Mesenchymal stem cell (in vitro differentiated cells and primary cell): ENCODE measurements around the gene MYOZ1.
A peak's percentile ranks its signal among the peaks of the same experiment; 100 is the strongest.

Source experiments
- DNase-seq: peaks from one replicate; pipeline ENCODE4 v3.0.0-alpha.2; 2013
- H2AFZ ChIP-seq: one replicate; pipeline ENCODE4 v1.6.1; 2013; ENCODE audit warnings: low read depth, mild to moderate bottlenecking, control low read depth, inconsistent platforms, low read length, moderate library complexity
- H2AK5ac ChIP-seq: 2 replicates; pipeline ENCODE4 v1.6.1; 2013; ENCODE audit warnings: low read length, moderate library complexity, mild to moderate bottlenecking, inconsistent platforms; ENCODE audit not compliant: severe bottlenecking
- H2BK120ac ChIP-seq: one replicate; pipeline ENCODE4 v1.6.1; 2013; ENCODE audit warnings: low read depth, mild to moderate bottlenecking, inconsistent platforms, low read length, moderate library complexity
- H2BK12ac ChIP-seq, 2 experiments: one replicate each; pipeline ENCODE4 v1.6.1; 2013; ENCODE audit warnings: inconsistent platforms in 2 of 2, low read length in 2 of 2, mild to moderate bottlenecking in 2 of 2, moderate library complexity in 2 of 2, control low read depth in 1 of 2
- H2BK15ac ChIP-seq: one replicate; pipeline ENCODE4 v1.6.1; 2013; ENCODE audit warnings: mild to moderate bottlenecking, low read depth, inconsistent platforms; ENCODE audit not compliant: poor library complexity, severe bottlenecking
- H2BK5ac ChIP-seq: 2 replicates; pipeline ENCODE4 v1.6.1; 2013; ENCODE audit warnings: low read depth, mild to moderate bottlenecking, low read length, control low read depth, inconsistent platforms; ENCODE audit not compliant: poor library complexity, severe bottlenecking
- H3K14ac ChIP-seq, 2 experiments: one replicate each; pipeline ENCODE4 v1.6.1; 2013; ENCODE audit warnings: inconsistent platforms in 2 of 2, low read length in 2 of 2, control low read depth in 1 of 2, mild to moderate bottlenecking in 1 of 2, moderate library complexity in 1 of 2
- H3K18ac ChIP-seq, 2 experiments: one replicate each; pipeline ENCODE4 v1.6.1; 2013; ENCODE audit warnings: inconsistent platforms in 2 of 2, low read length in 2 of 2, control low read depth in 1 of 2, low read depth in 1 of 2, mild to moderate bottlenecking in 1 of 2
- H3K23ac ChIP-seq, 2 experiments: one replicate each; pipeline ENCODE4 v1.6.1; 2013; ENCODE audit warnings: inconsistent platforms in 2 of 2, low read length in 2 of 2, mild to moderate bottlenecking in 2 of 2, moderate library complexity in 2 of 2, control low read depth in 1 of 2
- H3K27ac ChIP-seq: 2 replicates; pipeline ENCODE4 v1.5.1; 2013; ENCODE audit warnings: mild to moderate bottlenecking, moderate library complexity, low read length, control low read depth, inconsistent platforms; ENCODE audit not compliant: poor library complexity, severe bottlenecking
- H3K27me3 ChIP-seq, 2 experiments: 2 replicates each; pipeline versions ENCODE4 v1.6.1 to v1.7.0; 2013; ENCODE audit warnings: low read length in 2 of 2, mild to moderate bottlenecking in 2 of 2, moderate library complexity in 2 of 2, control low read depth in 1 of 2, inconsistent platforms in 1 of 2; ENCODE audit not compliant: control insufficient read depth in 1 of 2, insufficient read depth in 1 of 2
- H3K36me3 ChIP-seq, 2 experiments: 2 replicates each; pipeline versions ENCODE4 v1.6.1 to v1.7.0; 2013; ENCODE audit warnings: low read length in 2 of 2, control low read depth in 1 of 2, inconsistent platforms in 1 of 2, low read depth in 1 of 2, mild to moderate bottlenecking in 1 of 2; ENCODE audit not compliant: insufficient read depth in 2 of 2, control insufficient read depth in 1 of 2
- H3K4ac ChIP-seq, 2 experiments: one replicate each; pipeline ENCODE4 v1.6.1; 2013; ENCODE audit warnings: inconsistent platforms in 2 of 2, low read length in 2 of 2, mild to moderate bottlenecking in 2 of 2, moderate library complexity in 2 of 2, control low read depth in 1 of 2, low read depth in 1 of 2
- H3K4me1 ChIP-seq: 2 replicates; pipeline ENCODE4 v1.6.1; 2013; ENCODE audit warnings: low read depth, low read length, control low read depth; ENCODE audit not compliant: control insufficient read depth, insufficient read depth
- H3K4me2 ChIP-seq: 2 replicates; pipeline ENCODE4 v1.6.1; 2013; ENCODE audit warnings: low read length, mild to moderate bottlenecking, inconsistent platforms; ENCODE audit not compliant: poor library complexity, severe bottlenecking
- H3K4me3 ChIP-seq, 2 experiments: 2 replicates each; pipeline versions ENCODE4 v1.5.1 to v1.7.0; 2013; ENCODE audit warnings: low read length in 2 of 2, mild to moderate bottlenecking in 2 of 2, control low read depth in 1 of 2, low read depth in 1 of 2; ENCODE audit not compliant: insufficient read depth in 1 of 2
- H3K79me1 ChIP-seq: replicated peaks from 2 replicates; pipeline ENCODE4 v1.6.1; 2013; ENCODE audit warnings: mild to moderate bottlenecking, control low read depth, low read length, inconsistent platforms; ENCODE audit not compliant: poor library complexity, severe bottlenecking
- H3K9ac ChIP-seq: 2 replicates; pipeline ENCODE4 v1.7.0; 2013; ENCODE audit warnings: mild to moderate bottlenecking, low read length, moderate library complexity
- H3K9me3 ChIP-seq: 2 replicates; pipeline ENCODE4 v1.7.0; 2013; ENCODE audit warnings: mild to moderate bottlenecking, low read length; ENCODE audit not compliant: control insufficient read depth
- H4K8ac ChIP-seq: one replicate; pipeline ENCODE4 v1.6.1; 2013; ENCODE audit warnings: inconsistent platforms, mild to moderate bottlenecking, low read length, moderate library complexity
- H4K91ac ChIP-seq: one replicate; pipeline ENCODE4 v1.6.1; 2013; ENCODE audit warnings: mild to moderate bottlenecking, low read length, inconsistent platforms
- WGBS: methylation state at CpG from one replicate; pipeline ENCODE4 v1.1.7; 2013; ENCODE audit warnings: mixed read lengths; 5-methylcytosine and 5-hydroxymethylcytosine counted together

Gene MYOZ1

GRCh38 chr10:73590881-73591799, 50.1 kb downstream of the MYOZ1 start, which contains the start of gene USP54:
Gene USP54 (minus strand): TSS chr10:73591342. CDS start chr10:73575658, 15,684 bp downstream.
- 3% methylated on average over 2 of the region's 6 CpGs for WGBS
- Histone ChIP-seq H3K9me3 (no peaks in the 10 kb centered on the region), H2BK5ac (peak within 1 kb of the TSS; percentile 82), H3K14ac (peak within 1 kb of the TSS in 1 of 2 experiments; percentile 28), H2BK120ac (peak within 1 kb of the TSS; percentile 44), H3K23ac (no peak within 1 kb of the TSS), H3K4me3 (no peak within 1 kb of the TSS), H3K4me1 (peaks cover 3% of the 10 kb centered on the region), H3K9ac (peak within 1 kb of the TSS; percentile 50), H2BK15ac (no peak within 1 kb of the TSS), H3K36me3 (no peaks in the 10 kb centered on the region), H4K8ac (no peak within 1 kb of the TSS), H3K4me2 (peak within 1 kb of the TSS; percentile 48), H3K27ac (peak within 1 kb of the TSS; percentile 93), H2AFZ (no peak within 1 kb of the TSS), H3K79me1 (peaks cover 2% of the 10 kb centered on the region), H3K4ac (peak within 1 kb of the TSS; percentile 27 to 49), H3K27me3 (no peaks in the 10 kb centered on the region), H2BK12ac (no peak within 1 kb of the TSS), H2AK5ac (no peak within 1 kb of the TSS), H4K91ac (no peak within 1 kb of the TSS), H3K18ac (peak within 1 kb of the TSS in 1 of 2 experiments; percentile 73)
- DNase-seq = peak; percentile 83

DNA sequence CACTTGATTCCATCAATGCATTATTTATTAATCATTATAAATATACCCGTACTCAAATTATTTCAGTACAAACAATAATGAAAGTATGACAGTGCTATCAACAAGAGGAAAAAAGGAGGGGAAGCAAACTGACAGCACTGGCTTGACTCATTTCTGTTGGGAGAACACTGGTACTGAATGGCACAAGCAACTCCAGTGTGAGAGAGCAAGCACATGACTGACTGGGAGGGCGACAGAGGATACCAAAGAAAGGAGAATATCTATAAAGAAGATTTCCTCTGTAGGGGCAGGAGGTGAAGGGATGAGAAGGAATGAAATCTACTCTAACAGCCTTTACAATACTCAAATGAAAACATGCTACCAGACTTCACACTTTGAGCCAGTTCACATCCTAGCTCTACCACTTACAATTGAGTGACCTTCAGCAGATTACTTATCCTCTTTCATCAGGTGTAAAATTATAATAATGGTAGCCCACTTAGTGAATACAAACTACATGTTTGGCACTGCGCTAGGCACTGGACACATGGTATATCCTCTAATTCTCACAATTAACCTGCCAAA, 51.6 kb downstream of the MYOZ1 start:
- Histone ChIP-seq H3K4me1 (peaks cover 3% of the 10 kb centered on the region), H3K4me3 (no peak overlapping the region), H2BK120ac (no peak overlapping the region), H3K9ac (no peak overlapping the region), H3K23ac (no peak overlapping the region), H3K27ac (peak overlapping the region; percentile 21), H2BK15ac (no peak overlapping the region), H2AFZ (no peak overlapping the region), H4K91ac (no peak overlapping the region), H3K18ac (no peak overlapping the region), H3K79me1 (peaks cover 5% of the 10 kb centered on the region), H3K4ac (no peak overlapping the region), H2BK12ac (no peak overlapping the region), H2AK5ac (no peak overlapping the region), H3K36me3 (no peaks in the 10 kb centered on the region), H3K4me2 (no peak overlapping the region), H3K14ac (no peak overlapping the region), H4K8ac (no peak overlapping the region), H3K9me3 (no peaks in the 10 kb centered on the region), H2BK5ac (no peak overlapping the region), H3K27me3 (no peaks in the 10 kb centered on the region)
- peak; percentile 79 for DNase-seq
- 100% methylated on average over 1 of the region's 3 CpGs for WGBS

DNA sequence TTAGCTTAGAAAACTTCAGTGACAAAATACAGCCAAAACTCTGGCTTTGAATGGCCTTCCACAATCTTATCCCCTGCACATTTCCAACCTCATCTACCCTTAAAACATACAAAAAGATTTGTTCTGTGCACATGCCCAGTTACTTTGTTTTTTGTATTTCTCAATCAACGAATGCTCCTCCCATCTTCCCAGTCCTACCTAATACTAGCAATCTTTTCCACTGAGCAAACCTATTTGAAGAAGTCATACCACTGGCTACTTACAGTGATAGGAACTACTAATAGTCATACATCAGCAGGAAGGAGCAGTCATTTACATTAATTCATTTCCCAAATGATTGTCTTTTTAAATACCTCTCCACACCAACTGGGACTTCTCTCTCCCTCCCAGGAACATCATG, 52.6 kb downstream of the MYOZ1 start:
- H3K36me3 ChIP-seq = no peaks in the 10 kb centered on the region
- H4K8ac ChIP-seq = no peak overlapping the region
- no peak overlapping the region for H3K23ac ChIP-seq
- 79% methylated on average over 1 of the region's 1 CpG for WGBS
- no peak overlapping the region for H3K27ac ChIP-seq
- no peak overlapping the region for H2AFZ ChIP-seq
- H4K91ac ChIP-seq = no peak overlapping the region
- peaks cover 3% of the 10 kb centered on the region for H3K4me1 ChIP-seq
- no peaks in the 10 kb centered on the region for H3K9me3 ChIP-seq
- H3K18ac ChIP-seq = no peak overlapping the region
- DNase-seq = peak; percentile 48
- no peak overlapping the region for H2BK120ac ChIP-seq
- H3K27me3 ChIP-seq = no peaks in the 10 kb centered on the region
- H2BK15ac ChIP-seq = no peak overlapping the region
- no peak overlapping the region for H2BK5ac ChIP-seq
- H3K79me1 ChIP-seq = peaks cover 5% of the 10 kb centered on the region
- H3K9ac ChIP-seq = peak overlapping the region; percentile 23
- no peak overlapping the region for H3K14ac ChIP-seq
- H2AK5ac ChIP-seq = no peak overlapping the region
- no peak overlapping the region for H3K4ac ChIP-seq
- H3K4me2 ChIP-seq = no peak overlapping the region
- H3K4me3 ChIP-seq = peak overlapping the region in 1 of 2 experiments; percentile 19
- no peak overlapping the region for H2BK12ac ChIP-seq

GRCh38 chr10:73586583-73586984, 54.7 kb downstream of the MYOZ1 start:
- WGBS = no CpG with 5 or more reads among the region's 1 CpG
- H2AFZ ChIP-seq = no peak overlapping the region

More at GRCh38 chr10:73586583-73586984, 54.7 kb downstream of the MYOZ1 start:
- Histone ChIP-seq H3K4me3 (peak overlapping the region in 1 of 2 experiments; percentile 3), H4K8ac (no peak overlapping the region), H3K36me3 (no peaks in the 10 kb centered on the region), H3K79me1 (peaks cover 9% of the 10 kb centered on the region), H2BK12ac (no peak overlapping the region), H3K4me2 (no peak overlapping the region), H2BK120ac (no peak overlapping the region), H3K18ac (no peak overlapping the region), H2AK5ac (no peak overlapping the region), H2BK5ac (no peak overlapping the region), H3K9ac (peak overlapping the region; percentile 57), H3K27ac (no peak overlapping the region), H3K23ac (no peak overlapping the region), H3K9me3 (no peaks in the 10 kb centered on the region), H2BK15ac (no peak overlapping the region), H4K91ac (no peak overlapping the region), H3K14ac (no peak overlapping the region), H3K4me1 (peaks cover 2% of the 10 kb centered on the region), H3K27me3 (no peaks in the 10 kb centered on the region), H3K4ac (no peak overlapping the region)
- peak; percentile 77 for DNase-seq
